ENCODE data around the gene HOATZ.
A peak's percentile ranks its signal among the peaks of the same experiment; 100 is the strongest.

The HOATZ gene

DNA sequence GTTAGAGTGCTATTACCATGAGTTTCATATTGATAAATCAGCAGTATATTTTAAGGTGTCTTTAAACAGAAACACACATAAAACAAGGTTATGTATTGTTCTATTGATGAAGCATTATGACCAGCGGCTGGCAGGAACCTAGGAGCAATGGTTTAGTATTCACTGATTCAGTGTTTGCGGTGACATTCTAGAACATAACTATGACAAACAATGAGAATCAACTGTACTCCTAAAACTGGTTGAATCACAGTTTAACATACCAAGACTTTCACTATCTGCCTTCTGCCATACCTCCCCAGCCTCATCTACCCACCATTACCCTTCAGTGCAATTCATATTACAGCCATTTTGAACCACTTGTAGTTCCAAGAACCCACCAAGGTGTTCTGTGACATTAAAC, 8.8 kb downstream of the HOATZ start:
- no peak for DNase-seq

DNA sequence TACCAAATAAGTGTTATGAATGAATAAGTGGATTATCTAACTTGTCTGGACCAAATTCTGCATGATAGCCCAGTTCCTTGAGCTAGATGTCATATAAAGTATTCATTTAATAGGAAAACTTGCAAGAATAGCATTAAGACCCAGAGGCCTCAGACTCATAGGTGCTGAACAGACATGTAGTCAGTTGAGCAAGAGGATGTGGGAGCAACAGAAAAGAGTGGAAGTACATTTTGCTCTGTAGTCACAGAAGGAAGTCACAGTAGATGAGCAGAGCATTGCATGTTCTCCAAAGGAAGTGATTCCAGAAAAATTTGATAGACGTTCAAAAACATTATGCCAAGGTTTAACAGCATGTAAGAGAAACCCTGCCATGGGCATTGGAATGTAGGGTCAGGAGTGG, 9.5 kb downstream of the HOATZ start:
- DNase-seq, result no peak

DNA sequence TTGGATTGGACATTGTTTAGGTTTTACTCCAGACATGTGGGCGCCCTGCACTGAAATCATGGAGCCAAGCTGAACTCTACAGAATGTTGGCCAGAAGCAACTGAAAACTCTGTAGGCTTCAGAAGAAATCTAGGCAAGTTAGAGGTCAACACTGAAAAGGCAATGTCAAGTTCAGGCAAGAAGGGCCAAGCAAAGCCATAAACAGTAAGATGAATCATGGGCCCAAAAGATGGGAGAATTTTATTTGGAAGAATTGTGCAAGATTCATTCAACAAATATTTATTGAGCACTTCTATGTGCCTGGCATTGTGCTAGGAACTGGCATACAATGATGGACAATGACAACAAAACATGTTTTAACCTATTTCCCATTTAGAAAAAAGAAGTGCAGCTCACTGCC, 10.9 kb downstream of the HOATZ start:
- DNase-seq, result no peak

DNA sequence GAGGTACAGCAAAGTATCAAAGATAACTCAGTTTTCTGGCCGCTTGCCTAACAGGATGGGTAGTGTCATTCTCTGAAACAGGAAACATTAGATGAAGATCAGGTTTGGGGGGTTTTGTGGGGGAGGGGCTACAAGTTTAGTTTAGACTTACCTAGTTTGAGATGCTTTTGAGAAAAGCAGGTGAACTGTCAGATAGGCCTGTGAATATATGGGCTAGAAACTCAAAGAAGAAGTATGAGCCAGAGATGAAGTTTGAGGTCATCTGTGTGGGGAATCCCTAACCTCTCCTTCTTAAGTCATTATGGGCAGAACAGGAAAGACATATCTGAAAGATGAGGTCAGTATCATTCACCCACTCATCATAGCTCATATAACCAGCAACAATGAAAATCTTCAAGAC, 11.9 kb downstream of the HOATZ start:
- DNase-seq, result no peak

DNA sequence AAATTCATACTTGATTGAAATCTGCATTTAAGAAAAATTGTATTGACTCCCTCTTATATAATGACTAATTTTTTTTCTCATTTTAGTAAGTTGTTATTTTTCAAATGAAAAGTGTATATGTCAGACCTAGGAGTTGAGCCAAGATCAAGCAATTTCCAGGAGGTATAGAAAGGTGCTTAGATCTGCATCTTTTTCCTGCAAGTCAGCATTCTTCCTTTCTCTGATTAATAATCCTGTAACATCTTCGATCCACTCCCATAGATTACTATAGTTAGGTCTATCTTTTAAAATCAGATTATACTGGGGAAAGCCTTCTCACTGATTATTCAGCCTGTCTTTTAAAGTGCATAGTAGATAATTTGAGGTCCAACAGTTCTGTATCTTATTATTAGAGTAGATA, 12.7 kb downstream of the HOATZ start:
- DNase-seq, result no peak

DNA sequence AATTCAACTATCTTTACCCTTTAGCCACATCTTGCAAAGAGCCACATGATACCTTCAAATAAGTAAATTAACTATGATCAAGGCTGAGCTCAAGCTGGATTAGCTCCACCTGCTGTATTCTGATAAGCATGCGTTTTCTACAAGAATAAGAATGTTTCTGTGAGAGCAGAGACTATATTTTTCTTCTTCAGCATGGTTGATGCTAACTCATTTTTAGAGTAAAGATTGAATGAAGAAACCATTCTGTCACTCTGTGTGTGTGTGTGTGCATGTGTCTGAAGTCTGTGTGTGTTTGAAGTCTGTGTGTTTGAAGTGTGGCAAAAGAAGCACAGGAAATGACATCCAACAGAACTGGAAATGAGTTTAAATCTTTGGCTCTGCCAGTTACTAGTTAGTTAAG, 14.0 kb downstream of the HOATZ start:
- DNase-seq, result no peak

- DNase-seq, result no peak
Measured at GRCh38 chr11:111530091-111530490, 15.5 kb downstream of the HOATZ start.

GRCh38 chr11:111531136-111531535, 16.6 kb downstream of the HOATZ start:
- DNase-seq, result no peak

GRCh38 chr11:111531687-111532364, 17.2 kb downstream of the HOATZ start:
- peak; percentile 78 for DNase-seq

GRCh38 chr11:111532365-111532709, 17.8 kb downstream of the HOATZ start:
- no peak for DNase-seq

GRCh38 chr11:111535281-111535680, 20.7 kb downstream of the HOATZ start:
- DNase-seq, result no peak

DNA sequence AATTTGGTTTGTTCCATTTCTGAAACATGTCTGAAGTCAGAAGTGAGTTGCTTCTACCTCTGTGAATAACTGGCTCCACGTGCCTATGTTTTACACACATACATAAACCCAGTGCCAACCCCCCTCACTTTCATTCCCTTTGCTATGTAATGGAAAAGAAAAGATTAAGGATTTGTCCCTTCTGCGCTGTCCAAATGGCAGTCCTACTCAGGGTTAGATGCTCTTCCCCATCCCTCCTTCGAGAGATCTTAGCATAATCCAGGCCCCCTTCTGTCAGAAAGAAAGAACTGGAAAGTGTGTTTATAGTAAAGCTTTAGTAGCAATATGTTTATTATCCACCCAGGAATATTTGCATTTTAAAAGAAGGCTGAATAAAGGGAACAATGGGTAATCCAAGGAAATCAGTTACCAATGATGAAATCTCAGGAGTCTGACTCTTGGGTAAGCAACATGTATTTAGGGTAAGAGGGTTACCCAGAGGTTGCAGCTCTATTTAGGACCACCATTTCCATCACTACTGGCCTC, 22.8 kb downstream of the HOATZ start:
- DNase-seq, result no peak

GRCh38 chr11:111538407-111539114, 24.0 kb downstream of the HOATZ start:
- DNase-seq, result no peak

- DNase-seq, result peak; percentile 71
Measured at GRCh38 chr11:111539426-111540113, 25.0 kb downstream of the HOATZ start.

DNA sequence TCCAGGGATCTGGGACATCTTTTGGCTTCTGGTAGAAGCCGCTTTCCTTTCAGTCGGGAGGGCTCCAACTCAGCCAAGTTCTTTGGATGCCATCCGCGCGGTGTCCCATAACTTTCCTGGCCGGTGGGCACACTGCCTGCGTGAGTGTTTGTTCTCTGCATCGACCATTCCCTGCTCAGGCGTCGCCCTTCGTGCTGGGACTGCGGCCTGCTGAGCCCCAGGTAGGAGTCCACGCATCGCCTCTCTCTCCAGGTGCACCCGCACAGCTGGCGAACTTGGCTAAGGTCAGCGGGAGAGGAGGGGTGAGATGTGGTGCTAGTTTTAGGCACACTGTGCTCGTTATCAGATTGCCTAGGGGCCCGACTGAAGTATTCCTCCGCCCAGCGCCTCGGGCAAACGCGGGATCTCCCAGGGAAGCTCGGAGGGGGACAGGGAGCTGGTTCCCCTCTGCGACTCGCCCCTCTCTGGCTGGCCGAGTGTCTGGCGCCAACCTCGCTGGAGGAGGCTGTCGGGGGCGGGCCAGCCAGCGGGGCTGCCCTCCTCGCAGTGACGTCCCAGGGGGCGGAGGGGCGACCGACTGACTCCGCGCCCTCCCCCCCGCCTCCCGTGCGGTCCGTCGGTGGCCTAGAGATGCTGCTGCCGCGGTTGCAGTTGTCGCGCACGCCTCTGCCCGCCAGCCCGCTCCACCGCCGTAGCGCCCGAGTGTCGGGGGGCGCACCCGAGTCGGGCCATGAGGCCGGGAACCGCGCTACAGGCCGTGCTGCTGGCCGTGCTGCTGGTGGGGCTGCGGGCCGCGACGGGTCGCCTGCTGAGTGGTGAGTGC, 25.7 kb downstream of the HOATZ start, which contains the start of gene LAYN:
LAYN (plus strand) TSS at position 607 of the 823 bp plus-strand sequence; CDS start at position 731, 124 bp downstream.
- DNase-seq, result peak; percentile 83

- no peak for DNase-seq
Measured at GRCh38 chr11:111540937-111541253, 26.3 kb downstream of the HOATZ start.

GRCh38 chr11:111541254-111542061, 26.9 kb downstream of the HOATZ start:
- peak; percentile 69 for DNase-seq

GRCh38 chr11:111542606-111543275, 28.2 kb downstream of the HOATZ start:
- DNase-seq, result no peak

- DNase-seq, result no peak
Measured at GRCh38 chr11:111548525-111548924, 33.9 kb downstream of the HOATZ start.

DNA sequence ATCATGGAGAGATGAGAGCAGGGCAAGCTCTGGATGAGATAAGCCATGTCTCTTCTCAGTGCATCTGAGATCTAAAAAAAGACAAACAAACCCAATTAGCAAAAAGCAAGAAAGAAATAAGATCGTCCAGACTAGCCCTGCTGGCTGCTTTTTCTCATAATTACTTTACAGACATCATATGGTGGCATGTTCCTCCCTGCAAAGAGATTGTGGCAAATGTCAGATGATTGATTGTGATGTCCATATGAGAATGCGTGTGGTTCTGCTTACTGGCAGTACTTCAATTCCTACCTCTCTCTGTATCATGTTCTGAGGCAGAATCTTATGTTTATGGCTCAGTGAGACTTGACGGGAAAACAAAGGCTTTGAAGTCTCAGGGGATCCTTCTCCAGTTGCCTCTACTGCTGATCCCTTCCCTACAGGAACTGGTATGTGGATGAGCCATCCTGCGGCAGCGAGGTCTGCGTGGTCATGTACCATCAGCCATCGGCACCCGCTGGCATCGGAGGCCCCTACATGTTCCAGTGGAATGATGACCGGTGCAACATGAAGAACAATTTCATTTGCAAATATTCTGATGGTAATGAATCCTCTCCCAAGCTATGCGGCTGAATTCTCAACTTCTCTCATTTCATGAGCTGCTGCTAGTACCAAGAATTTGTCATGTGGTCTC, 34.8 kb downstream of the HOATZ start:
- no peak for DNase-seq

DNA sequence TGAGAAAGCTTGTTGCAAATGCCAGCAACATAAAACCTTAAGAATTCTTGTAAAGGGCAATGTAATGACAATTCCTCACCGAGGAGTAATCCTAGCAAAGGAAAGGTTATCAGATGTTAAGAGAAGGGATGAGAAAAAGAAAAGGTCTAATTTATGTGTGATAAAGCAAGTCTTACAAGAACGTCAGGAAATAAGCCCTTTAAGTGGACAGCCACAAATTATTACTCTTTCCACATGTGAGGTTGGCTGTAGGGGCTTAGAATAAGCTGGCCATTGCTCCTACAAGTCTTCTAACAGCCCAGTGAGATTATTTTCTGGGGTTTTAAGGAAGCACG, 35.3 kb downstream of the HOATZ start:
- DNase-seq, result no peak

All from activated CD8-positive, alpha-beta memory T cell treated with anti-CD3 and anti-CD28 coated beads for 24 hours (primary cell).